Measurements from ENCODE around the gene PPFIBP2. TPM values are rescaled to one million over a fixed set of nuclear protein-coding genes. Genes with fewer than 3 reads are reported as not detected.

PPFIBP2 gene
- total RNA-seq, 2 experiments from 2014 or later, result 102 to 182 TPM

DNA sequence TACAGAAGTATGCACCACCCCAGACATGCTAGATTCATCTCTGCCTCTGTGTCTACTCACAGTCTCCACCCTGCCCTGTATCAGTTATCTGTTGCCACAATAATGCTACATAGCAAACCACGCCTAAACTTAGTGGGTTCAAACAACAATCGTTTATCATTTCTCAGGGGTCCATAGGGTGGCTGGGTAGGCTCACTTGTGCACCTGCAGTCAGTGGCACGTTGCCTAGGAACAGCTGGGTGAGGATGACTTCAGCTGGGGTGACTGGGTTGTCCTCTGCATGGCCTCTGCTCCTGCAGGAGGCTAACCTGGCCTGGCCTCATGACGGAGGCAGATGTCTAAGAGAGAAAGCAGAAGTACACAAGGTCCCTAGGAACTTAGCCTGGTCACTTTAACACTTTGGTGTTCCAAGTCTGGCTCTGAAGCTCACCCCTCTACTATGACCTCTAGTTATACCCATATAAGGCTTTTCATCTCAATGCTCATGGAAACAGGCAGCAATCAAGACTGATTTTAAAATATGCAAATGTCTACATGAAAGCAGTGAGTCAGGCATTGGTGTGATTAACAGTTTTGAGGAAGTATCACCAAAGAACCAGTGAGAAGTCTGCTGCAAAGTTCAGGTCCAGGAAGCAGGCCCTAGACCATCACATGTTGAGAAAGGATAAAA is 17.8 kb upstream of the PPFIBP2 start:
- Histone ChIP-seq H2AFZ (ENCODE audit: low read length) (peak overlapping the region; percentile 80), H3K4me1 (ENCODE audit: insufficient read depth, low read length, poor library complexity, severe bottlenecking) (peaks cover 33% of the 10 kb centered on the region), H3K9me3 (ENCODE audit: low read length) (no peaks in the 10 kb centered on the region), H3K36me3 (ENCODE audit: insufficient read depth, low read length) (no peaks in the 10 kb centered on the region), H3K4me3 (ENCODE audit: low read depth, low read length, poor library complexity, severe bottlenecking) (no peak overlapping the region), H3K79me2 (ENCODE audit: insufficient read depth, low read depth, low read length) (no peaks in the 10 kb centered on the region), H3K9me2 (ENCODE audit: insufficient read depth, low read length) (no peaks in the 10 kb centered on the region), H4K20me1 (ENCODE audit: insufficient read depth, low read length) (no peaks in the 10 kb centered on the region), H3K27ac (ENCODE audit: low read depth, low read length, poor library complexity, severe bottlenecking) (peak overlapping the region; percentile 49), H3K4me2 (ENCODE audit: low read length) (peak overlapping the region; percentile 58)
- no TSS peak for BruUV-seq (replicated peaks)
- DNase-seq (ENCODE audit: low spot score), result peak; percentile 79
- CTCF ChIA-PET (ENCODE audit: unreplicated experiment), result no interaction called here
- POLR2A ChIA-PET, result interaction anchor here (0.5 to 1.7 kb wide), 10 partner anchors 10 to 66 kb away, joined by 3 to 6 read pairs (median 4); partner anchors contain the start of gene OLFML1
- intact Hi-C loops (cut with micrococcal nuclease; ENCODE audit: unreplicated experiment), result no loop called here
- TF ChIP-seq, protein P1, sequence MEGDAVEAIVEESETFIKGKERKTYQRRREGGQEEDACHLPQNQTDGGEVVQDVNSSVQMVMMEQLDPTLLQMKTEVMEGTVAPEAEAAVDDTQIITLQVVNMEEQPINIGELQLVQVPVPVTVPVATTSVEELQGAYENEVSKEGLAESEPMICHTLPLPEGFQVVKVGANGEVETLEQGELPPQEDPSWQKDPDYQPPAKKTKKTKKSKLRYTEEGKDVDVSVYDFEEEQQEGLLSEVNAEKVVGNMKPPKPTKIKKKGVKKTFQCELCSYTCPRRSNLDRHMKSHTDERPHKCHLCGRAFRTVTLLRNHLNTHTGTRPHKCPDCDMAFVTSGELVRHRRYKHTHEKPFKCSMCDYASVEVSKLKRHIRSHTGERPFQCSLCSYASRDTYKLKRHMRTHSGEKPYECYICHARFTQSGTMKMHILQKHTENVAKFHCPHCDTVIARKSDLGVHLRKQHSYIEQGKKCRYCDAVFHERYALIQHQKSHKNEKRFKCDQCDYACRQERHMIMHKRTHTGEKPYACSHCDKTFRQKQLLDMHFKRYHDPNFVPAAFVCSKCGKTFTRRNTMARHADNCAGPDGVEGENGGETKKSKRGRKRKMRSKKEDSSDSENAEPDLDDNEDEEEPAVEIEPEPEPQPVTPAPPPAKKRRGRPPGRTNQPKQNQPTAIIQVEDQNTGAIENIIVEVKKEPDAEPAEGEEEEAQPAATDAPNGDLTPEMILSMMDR (conservative IDR thresholded peaks at IDR 0.05; ENCODE audit: low read length), result no peak
- no peak for TF ChIP-seq EZH2phosphoT487 (IDR thresholded peaks at IDR 0.05; ENCODE audit: borderline replicate concordance, low read depth, low read length)

DNA sequence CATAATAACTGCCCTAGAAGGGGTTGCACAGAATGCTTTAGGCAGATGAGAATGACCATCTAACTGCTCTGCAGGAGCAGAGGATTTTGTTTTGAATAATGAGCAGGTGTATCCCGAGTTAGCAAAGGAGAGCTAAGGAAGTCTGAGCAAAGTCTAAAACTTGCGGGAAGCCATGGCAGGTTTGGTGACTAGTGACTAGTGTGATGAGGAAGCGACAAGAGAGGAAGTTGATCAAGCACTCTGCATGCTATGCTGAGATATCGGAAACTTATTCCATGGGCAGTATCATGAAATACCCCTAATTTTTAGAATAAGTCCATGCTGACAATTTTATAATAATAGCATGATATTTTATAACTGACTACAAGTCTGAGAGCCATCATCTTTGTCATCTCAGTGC is 15.6 kb upstream of the PPFIBP2 start:
- peaks cover 25% of the 10 kb centered on the region for H3K4me1 ChIP-seq (ENCODE audit: insufficient read depth, low read length, poor library complexity, severe bottlenecking)
- H3K79me2 ChIP-seq (ENCODE audit: insufficient read depth, low read depth, low read length), result no peaks in the 10 kb centered on the region
- H3K27ac ChIP-seq (ENCODE audit: low read depth, low read length, poor library complexity, severe bottlenecking), result no peak overlapping the region
- no TSS peak for BruUV-seq (replicated peaks)
- H3K9me3 ChIP-seq (ENCODE audit: low read length), result no peaks in the 10 kb centered on the region
- no peaks in the 10 kb centered on the region for H3K36me3 ChIP-seq (ENCODE audit: insufficient read depth, low read length)
- H3K9me2 ChIP-seq (ENCODE audit: insufficient read depth, low read length), result no peaks in the 10 kb centered on the region
- ChIA-PET POLR2A (interaction anchor here (0.6 to 1.7 kb wide), 4 partner anchors 15 to 396 kb away, joined by 3 to 5 read pairs (median 4); partner anchors contain the start of gene PPFIBP2), CTCF (ENCODE audit: unreplicated experiment) (interaction anchor here (1.4 kb wide), 1 partner anchor 13 kb away, joined by 3 read pairs; no protein-coding TSS in a partner anchor)
- DNase-seq (ENCODE audit: low spot score), result no peak
- H3K4me3 ChIP-seq (ENCODE audit: low read depth, low read length, poor library complexity, severe bottlenecking), result no peak overlapping the region
- intact Hi-C loops (cut with micrococcal nuclease; ENCODE audit: unreplicated experiment), result no loop called here
- H4K20me1 ChIP-seq (ENCODE audit: insufficient read depth, low read length), result no peaks in the 10 kb centered on the region
- TF ChIP-seq, protein P1 (conservative IDR thresholded peaks at IDR 0.05; ENCODE audit: low read length), result no peak
- no peak for TF ChIP-seq EZH2phosphoT487 (IDR thresholded peaks at IDR 0.05; ENCODE audit: borderline replicate concordance, low read depth, low read length)
- no peak overlapping the region for H2AFZ ChIP-seq (ENCODE audit: low read length)
- H3K4me2 ChIP-seq (ENCODE audit: low read length), result no peak overlapping the region

DNA sequence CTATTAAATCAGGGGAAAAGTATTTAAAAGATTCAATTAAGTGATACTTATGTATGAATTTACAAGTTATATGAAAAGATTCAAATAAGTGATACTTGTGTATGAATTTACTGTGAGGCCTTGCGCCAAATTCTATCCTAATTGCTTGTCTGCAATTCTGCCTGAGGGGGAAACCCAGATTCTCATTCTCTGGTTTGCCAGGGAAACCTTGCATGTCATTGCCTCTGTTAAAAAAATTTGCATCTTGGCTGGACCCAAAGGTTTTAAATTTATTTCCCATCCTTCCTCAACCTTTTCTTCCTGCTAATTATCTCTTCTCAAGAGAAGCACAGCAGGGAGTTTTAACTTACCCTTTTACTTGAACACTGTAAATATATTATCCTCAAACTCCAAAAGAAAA is 14.7 kb upstream of the PPFIBP2 start:
- no peak overlapping the region for H3K4me3 ChIP-seq (ENCODE audit: low read depth, low read length, poor library complexity, severe bottlenecking)
- BruUV-seq (replicated peaks), result no TSS peak
- peaks cover 20% of the 10 kb centered on the region for H3K4me1 ChIP-seq (ENCODE audit: insufficient read depth, low read length, poor library complexity, severe bottlenecking)
- H3K9me2 ChIP-seq (ENCODE audit: insufficient read depth, low read length), result no peaks in the 10 kb centered on the region
- no peaks in the 10 kb centered on the region for H3K9me3 ChIP-seq (ENCODE audit: low read length)
- TF ChIP-seq, protein P1 (conservative IDR thresholded peaks at IDR 0.05; ENCODE audit: low read length), result no peak
- TF ChIP-seq EZH2phosphoT487 (IDR thresholded peaks at IDR 0.05; ENCODE audit: borderline replicate concordance, low read depth, low read length), result no peak
- H3K4me2 ChIP-seq (ENCODE audit: low read length), result no peak overlapping the region
- H3K27ac ChIP-seq (ENCODE audit: low read depth, low read length, poor library complexity, severe bottlenecking), result no peak overlapping the region
- no peaks in the 10 kb centered on the region for H4K20me1 ChIP-seq (ENCODE audit: insufficient read depth, low read length)
- DNase-seq (ENCODE audit: low spot score), result no peak
- ChIA-PET CTCF (ENCODE audit: unreplicated experiment) (no interaction called here), POLR2A (no interaction called here)
- intact Hi-C loops (cut with micrococcal nuclease; ENCODE audit: unreplicated experiment), result no loop called here
- no peak overlapping the region for H2AFZ ChIP-seq (ENCODE audit: low read length)
- H3K79me2 ChIP-seq (ENCODE audit: insufficient read depth, low read depth, low read length), result no peaks in the 10 kb centered on the region
- no peaks in the 10 kb centered on the region for H3K36me3 ChIP-seq (ENCODE audit: insufficient read depth, low read length)
